ENCODE measurements around the gene OR7D2. TPM values are rescaled to one million over a fixed set of nuclear protein-coding genes. Genes with fewer than 3 reads are reported as not detected.

Gene OR7D2
- polyA plus RNA-seq, 1 donor from 2014 or later = 0.09 TPM

DNA sequence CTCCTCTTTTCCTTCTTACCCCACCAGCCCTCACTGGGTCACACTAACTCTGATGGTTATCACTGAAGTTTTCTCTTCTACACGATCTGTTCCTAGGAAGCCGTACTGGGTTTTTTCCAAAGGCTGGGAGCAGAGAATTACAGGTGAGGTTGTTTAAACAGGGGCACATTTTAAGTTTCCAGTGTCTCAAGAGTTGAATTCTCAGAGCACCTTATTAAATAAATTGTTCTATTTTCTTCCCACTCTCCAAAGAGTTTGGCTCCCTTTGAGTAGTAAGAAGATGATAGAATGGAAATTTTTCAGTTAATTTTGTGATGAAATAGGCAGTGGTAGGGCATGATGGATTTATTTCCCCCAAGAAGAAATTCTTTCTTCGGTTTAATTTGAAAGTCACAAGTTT is 40.7 kb downstream of the OR7D2 start, which contains the start of gene OR7D4:
TSS of gene OR7D4 (minus strand) at position 101 of the 400 bp plus-strand sequence. CDS start 4,752 bp downstream, outside the sequence.
- H3K9ac ChIP-seq (ENCODE audit: low read length) = no peak within 1 kb of the TSS
- H3K9me3 ChIP-seq (ENCODE audit: low read length) = no peaks in the 10 kb centered on the region
- H3F3A ChIP-seq (ENCODE audit: insufficient read depth, low read length, poor library complexity, severe bottlenecking) = no peaks in the 10 kb centered on the region
- no peaks in the 10 kb centered on the region for H3K36me3 ChIP-seq (ENCODE audit: insufficient read depth, low read length)
- H2AFZ ChIP-seq (ENCODE audit: low read depth, low read length) = no peak within 1 kb of the TSS
- no peaks in the 10 kb centered on the region for H3K9me2 ChIP-seq (ENCODE audit: insufficient read depth, low read length)
- H3K27ac ChIP-seq (ENCODE audit: low read length) = no peak within 1 kb of the TSS
- H3K4me2 ChIP-seq (ENCODE audit: low read length) = no peak within 1 kb of the TSS
- H4K20me1 ChIP-seq (ENCODE audit: insufficient read depth) = no peaks in the 10 kb centered on the region
- no peaks in the 10 kb centered on the region for H3K27me3 ChIP-seq (ENCODE audit: insufficient read depth, low read depth, low read length)
- H3K79me2 ChIP-seq (replicated peaks; ENCODE audit: insufficient read depth, low read length) = no peaks in the 10 kb centered on the region
- TF ChIP-seq REST (IDR thresholded peaks at IDR 0.05; ENCODE audit: borderline replicate concordance) (no peak), EZH2 (IDR thresholded peaks at IDR 0.05; ENCODE audit: borderline replicate concordance, insufficient read depth, low read length, poor library complexity, severe bottlenecking) (no peak), EP300 (conservative IDR thresholded peaks at IDR 0.05; ENCODE audit: poor library complexity, severe bottlenecking) (no peak), RAD21 (conservative IDR thresholded peaks at IDR 0.05) (no peak), MXI1 (conservative IDR thresholded peaks at IDR 0.05; ENCODE audit: poor library complexity, severe bottlenecking) (no peak)
- H3K4me3 ChIP-seq (ENCODE audit: low read length) = no peak within 1 kb of the TSS

Other genes with a start within 250 kb of the OR7D2 start
- not detected in 2 replicates for gene MUC16, start 168.6 kb upstream of the OR7D2 start, polyA plus RNA-seq
- not detected in 2 replicates for gene OR1M1, start 91.9 kb upstream of the OR7D2 start, polyA plus RNA-seq
- not detected in 2 replicates for gene OR7G2, start 71.5 kb upstream of the OR7D2 start, polyA plus RNA-seq
- gene OR7G1, start 63.2 kb upstream of the OR7D2 start, polyA plus RNA-seq = not detected in 2 replicates
- gene OR7G3, start 52.0 kb upstream of the OR7D2 start, polyA plus RNA-seq = not detected in 2 replicates
- gene ZNF317, start 38.6 kb upstream of the OR7D2 start, polyA plus RNA-seq = 14.5 and 18.5 TPM in 2 replicates
- not detected in 2 replicates for gene OR7D4, start 40.6 kb downstream of the OR7D2 start, polyA plus RNA-seq
- not detected in 2 replicates for gene OR7E24, start 72.0 kb downstream of the OR7D2 start, polyA plus RNA-seq
- gene ZNF699, start 130.9 kb downstream of the OR7D2 start, polyA plus RNA-seq = 13.5 and 21.7 TPM in 2 replicates
- 50.4 and 57.7 TPM in 2 replicates for gene ZNF559, start 145.2 kb downstream of the OR7D2 start, polyA plus RNA-seq
- gene ZNF177, start 184.0 kb downstream of the OR7D2 start, polyA plus RNA-seq = 51.0 and 61.1 TPM in 2 replicates

Data from neural cell (in vitro differentiated cells).